ENCODE results near the gene SMTNL1.

DNA sequence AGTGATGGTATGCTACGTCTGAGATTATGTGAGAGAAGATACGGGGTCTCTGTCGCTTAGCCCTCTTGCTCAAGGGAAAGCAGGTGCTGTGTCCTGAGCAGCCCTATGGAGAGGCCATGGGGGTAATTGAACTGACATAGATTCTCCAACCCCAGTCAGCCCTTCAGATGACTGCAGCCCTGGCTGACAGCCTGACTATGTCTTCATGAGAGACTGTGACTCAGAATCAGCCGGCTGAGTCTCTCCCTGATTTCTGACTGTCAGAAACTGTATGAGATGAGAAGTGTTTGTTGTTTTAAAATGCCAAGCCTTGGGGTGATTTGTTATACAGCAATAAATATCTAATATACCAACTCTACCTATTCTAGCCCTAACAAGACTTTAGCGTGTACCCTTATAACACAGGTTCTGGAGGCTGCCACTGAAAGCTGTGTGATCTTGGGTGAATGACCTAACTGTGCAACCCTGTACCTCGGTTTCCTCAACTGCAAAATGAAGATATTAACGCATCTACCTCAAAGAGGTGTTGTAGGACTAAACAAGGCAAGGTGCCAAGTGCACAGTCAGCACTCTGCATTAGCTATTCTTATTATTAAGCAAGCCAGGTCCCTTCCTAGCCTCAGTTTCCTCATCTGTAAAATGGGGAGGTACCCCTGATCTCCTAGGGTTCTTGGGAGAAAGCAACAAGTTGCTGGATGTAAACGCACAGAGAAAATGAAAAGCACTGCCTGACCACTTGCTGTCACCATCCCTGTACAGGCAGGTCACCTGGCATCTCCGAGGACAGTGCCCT lies 46.7 kb upstream of the SMTNL1 start:
- TF ChIP-seq EZH2phosphoT487 (IDR thresholded peaks at IDR 0.05; ENCODE audit: low read depth), result no peak
- TF ChIP-seq, protein P1, sequence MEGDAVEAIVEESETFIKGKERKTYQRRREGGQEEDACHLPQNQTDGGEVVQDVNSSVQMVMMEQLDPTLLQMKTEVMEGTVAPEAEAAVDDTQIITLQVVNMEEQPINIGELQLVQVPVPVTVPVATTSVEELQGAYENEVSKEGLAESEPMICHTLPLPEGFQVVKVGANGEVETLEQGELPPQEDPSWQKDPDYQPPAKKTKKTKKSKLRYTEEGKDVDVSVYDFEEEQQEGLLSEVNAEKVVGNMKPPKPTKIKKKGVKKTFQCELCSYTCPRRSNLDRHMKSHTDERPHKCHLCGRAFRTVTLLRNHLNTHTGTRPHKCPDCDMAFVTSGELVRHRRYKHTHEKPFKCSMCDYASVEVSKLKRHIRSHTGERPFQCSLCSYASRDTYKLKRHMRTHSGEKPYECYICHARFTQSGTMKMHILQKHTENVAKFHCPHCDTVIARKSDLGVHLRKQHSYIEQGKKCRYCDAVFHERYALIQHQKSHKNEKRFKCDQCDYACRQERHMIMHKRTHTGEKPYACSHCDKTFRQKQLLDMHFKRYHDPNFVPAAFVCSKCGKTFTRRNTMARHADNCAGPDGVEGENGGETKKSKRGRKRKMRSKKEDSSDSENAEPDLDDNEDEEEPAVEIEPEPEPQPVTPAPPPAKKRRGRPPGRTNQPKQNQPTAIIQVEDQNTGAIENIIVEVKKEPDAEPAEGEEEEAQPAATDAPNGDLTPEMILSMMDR (IDR thresholded peaks at IDR 0.05; ENCODE audit: low read depth, low read length), result no peak
